ENCODE results near the gene TFPI.
"Not testable (repeated sequence)": the region's sequence is repeated elsewhere in the genome, so short reads cannot be mapped to it uniquely, and the experiment has no call there.

TFPI gene

GRCh38 chr2:187542123-187542522 lies 12.1 kb downstream of the TFPI start:
- Histone ChIP-seq H3K4me1 (ENCODE audit: control insufficient read depth, low read length) (no peaks in the 10 kb centered on the region), H4K20me1 (ENCODE audit: control insufficient read depth, insufficient read depth, low read depth, low read length) (no peaks in the 10 kb centered on the region), H3K27me3 (ENCODE audit: control insufficient read depth, low read length) (no peaks in the 10 kb centered on the region), H3F3A (ENCODE audit: control insufficient read depth, insufficient read depth) (no peaks in the 10 kb centered on the region), H3K4me3 (ENCODE audit: low read length) (no peak overlapping the region), H3K36me3 (ENCODE audit: control insufficient read depth, low read length) (no peaks in the 10 kb centered on the region), H3K27ac (ENCODE audit: low read depth, low read length) (no peak overlapping the region), H3K9me2 (replicated peaks; ENCODE audit: control insufficient read depth, low read length) (no peaks in the 10 kb centered on the region), H3K9me3 (ENCODE audit: control insufficient read depth, insufficient read depth, low read length) (no peaks in the 10 kb centered on the region), H3K79me2 (ENCODE audit: control insufficient read depth, low read length) (no peaks in the 10 kb centered on the region), H3K4me2 (ENCODE audit: low read length) (no peak overlapping the region)
- TF ChIP-seq CTCF (IDR thresholded peaks at IDR 0.05; ENCODE audit: low read depth, low read length, poor library complexity, severe bottlenecking) (no peak), EZH2phosphoT487 (IDR thresholded peaks at IDR 0.05; ENCODE audit: borderline replicate concordance, low read length) (no peak)

GRCh38 chr2:187541086-187542085 lies 12.8 kb downstream of the TFPI start:
- Histone ChIP-seq H3K4me1 (ENCODE audit: control insufficient read depth, low read length) (no peaks in the 10 kb centered on the region), H3K79me2 (ENCODE audit: control insufficient read depth, low read length) (no peaks in the 10 kb centered on the region), H3K9me3 (ENCODE audit: control insufficient read depth, insufficient read depth, low read length) (no peaks in the 10 kb centered on the region), H3K4me2 (ENCODE audit: low read length) (no peak overlapping the region), H3K9me2 (replicated peaks; ENCODE audit: control insufficient read depth, low read length) (no peaks in the 10 kb centered on the region), H4K20me1 (ENCODE audit: control insufficient read depth, insufficient read depth, low read depth, low read length) (no peaks in the 10 kb centered on the region), H3K27ac (ENCODE audit: low read depth, low read length) (no peak overlapping the region), H3K36me3 (ENCODE audit: control insufficient read depth, low read length) (no peaks in the 10 kb centered on the region), H3F3A (ENCODE audit: control insufficient read depth, insufficient read depth) (no peaks in the 10 kb centered on the region), H3K4me3 (ENCODE audit: low read length) (no peak overlapping the region), H3K27me3 (ENCODE audit: control insufficient read depth, low read length) (no peaks in the 10 kb centered on the region)
- no peak for TF ChIP-seq CTCF (IDR thresholded peaks at IDR 0.05; ENCODE audit: low read depth, low read length, poor library complexity, severe bottlenecking)
- no peak for TF ChIP-seq EZH2phosphoT487 (IDR thresholded peaks at IDR 0.05; ENCODE audit: borderline replicate concordance, low read length)

- not testable (repeated sequence) for H3K4me2 ChIP-seq (ENCODE audit: low read length); H3K9me2 ChIP-seq (replicated peaks; ENCODE audit: control insufficient read depth, low read length); H3K27me3 ChIP-seq (ENCODE audit: control insufficient read depth, low read length); H3K27ac ChIP-seq (ENCODE audit: low read depth, low read length); H3K36me3 ChIP-seq (ENCODE audit: control insufficient read depth, low read length); H3K9me3 ChIP-seq (ENCODE audit: control insufficient read depth, insufficient read depth, low read length); H3F3A ChIP-seq (ENCODE audit: control insufficient read depth, insufficient read depth); H3K79me2 ChIP-seq (ENCODE audit: control insufficient read depth, low read length); H3K4me1 ChIP-seq (ENCODE audit: control insufficient read depth, low read length); H3K4me3 ChIP-seq (ENCODE audit: low read length); H4K20me1 ChIP-seq (ENCODE audit: control insufficient read depth, insufficient read depth, low read depth, low read length)
Measured at GRCh38 chr2:187538222-187538621, 16.0 kb downstream of the TFPI start.

- not testable (repeated sequence) for H3K79me2 ChIP-seq (ENCODE audit: control insufficient read depth, low read length); H3K4me3 ChIP-seq (ENCODE audit: low read length); H3K4me1 ChIP-seq (ENCODE audit: control insufficient read depth, low read length)
Measured at GRCh38 chr2:187535381-187535780, 18.9 kb downstream of the TFPI start.

More at GRCh38 chr2:187535381-187535780, 18.9 kb downstream of the TFPI start:
- H3K27ac ChIP-seq (ENCODE audit: low read depth, low read length); H3K36me3 ChIP-seq (ENCODE audit: control insufficient read depth, low read length); H3F3A ChIP-seq (ENCODE audit: control insufficient read depth, insufficient read depth); H3K4me2 ChIP-seq (ENCODE audit: low read length); H3K9me2 ChIP-seq (replicated peaks; ENCODE audit: control insufficient read depth, low read length); H3K9me3 ChIP-seq (ENCODE audit: control insufficient read depth, insufficient read depth, low read length); H3K27me3 ChIP-seq (ENCODE audit: control insufficient read depth, low read length); H4K20me1 ChIP-seq (ENCODE audit: control insufficient read depth, insufficient read depth, low read depth, low read length): not testable (repeated sequence)
